NCI-H2171 (cell line): Measurements from ENCODE around the gene GCH1.

Experiments used
- DNase-seq: peaks from one replicate; lab custom pipeline; 2025; lab: John Stamatoyannopoulos, UW

Gene GCH1

GRCh38 chr14:54866588-54866987, 36.0 kb downstream of the GCH1 start:
- no peak for DNase-seq

DNA sequence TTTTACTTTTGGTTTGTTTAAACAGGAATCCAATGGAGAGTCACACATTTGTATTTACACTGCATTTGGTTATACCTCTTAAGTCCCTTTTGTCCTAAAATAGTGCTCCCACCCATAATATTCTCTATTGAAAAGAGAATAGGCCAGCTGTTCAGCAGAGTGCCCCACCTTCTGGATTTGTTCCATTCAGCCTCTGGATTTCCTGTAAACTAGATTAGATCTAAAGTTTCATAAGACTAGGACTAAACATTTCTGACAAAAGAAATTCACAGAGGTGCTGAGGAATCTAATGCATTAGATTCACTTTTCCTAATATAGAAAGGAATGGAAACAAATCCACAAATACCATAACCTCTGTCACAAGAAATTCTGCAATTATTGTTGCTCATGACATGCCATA, 38.1 kb downstream of the GCH1 start:
- no peak for DNase-seq

- no peak for DNase-seq
These were observed 44.8 kb downstream of the GCH1 start for GRCh38 chr14:54857830-54858269.

- DNase-seq, result no peak
These were observed 46.5 kb downstream of the GCH1 start for GRCh38 chr14:54856152-54856551.

DNA sequence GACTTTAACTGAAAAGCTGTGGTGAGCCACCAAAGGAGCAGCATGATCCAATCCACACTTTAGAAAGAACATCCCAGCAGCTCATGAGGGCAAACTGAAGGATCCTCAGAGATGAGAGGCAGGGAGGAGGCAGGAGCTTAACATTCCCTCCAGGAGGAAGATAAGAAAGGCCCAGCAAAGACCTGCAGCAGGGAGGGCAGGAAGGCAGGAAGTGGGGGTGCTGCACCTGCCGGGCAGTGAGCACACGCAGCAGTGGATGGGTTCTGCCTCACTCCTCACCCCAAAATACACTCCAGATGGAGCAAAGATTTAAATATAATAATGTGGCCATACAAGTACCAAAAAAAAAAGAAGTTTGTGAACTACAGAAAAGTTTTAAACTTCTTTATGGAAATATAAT, 48.4 kb downstream of the GCH1 start:
- no peak for DNase-seq

- no peak for DNase-seq
These were observed 49.3 kb downstream of the GCH1 start for GRCh38 chr14:54853339-54853738.

- DNase-seq, result no peak
These were observed 50.4 kb downstream of the GCH1 start for GRCh38 chr14:54852215-54852614.

DNA sequence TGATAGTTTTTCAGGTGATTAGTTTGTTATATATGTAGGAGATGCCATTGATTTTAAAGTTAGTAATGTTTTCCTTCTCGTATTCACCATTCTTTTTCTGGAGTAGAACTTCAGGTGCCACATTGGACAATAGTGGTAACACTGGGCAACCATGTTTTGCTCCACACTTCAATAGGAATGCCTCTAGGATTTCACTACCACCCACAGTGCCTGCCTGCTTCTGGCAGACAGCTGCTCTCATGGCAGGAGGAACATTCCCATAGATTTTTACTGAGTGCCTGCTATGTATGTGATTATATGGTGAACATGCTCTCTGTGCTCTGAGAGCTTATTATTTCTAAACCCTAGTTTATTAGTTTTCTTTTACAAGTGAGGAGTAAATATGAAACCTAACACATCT, 53.7 kb downstream of the GCH1 start:
- no peak for DNase-seq

GRCh38 chr14:54845641-54846040, 57.0 kb downstream of the GCH1 start:
- DNase-seq, result no peak

GRCh38 chr14:54844479-54844878, 58.1 kb downstream of the GCH1 start:
- no peak for DNase-seq

- DNase-seq, result no peak
These were observed 61.8 kb downstream of the GCH1 start for GRCh38 chr14:54840798-54841197.

- DNase-seq, result no peak
These were observed 62.3 kb downstream of the GCH1 start for GRCh38 chr14:54840336-54840735.

DNA sequence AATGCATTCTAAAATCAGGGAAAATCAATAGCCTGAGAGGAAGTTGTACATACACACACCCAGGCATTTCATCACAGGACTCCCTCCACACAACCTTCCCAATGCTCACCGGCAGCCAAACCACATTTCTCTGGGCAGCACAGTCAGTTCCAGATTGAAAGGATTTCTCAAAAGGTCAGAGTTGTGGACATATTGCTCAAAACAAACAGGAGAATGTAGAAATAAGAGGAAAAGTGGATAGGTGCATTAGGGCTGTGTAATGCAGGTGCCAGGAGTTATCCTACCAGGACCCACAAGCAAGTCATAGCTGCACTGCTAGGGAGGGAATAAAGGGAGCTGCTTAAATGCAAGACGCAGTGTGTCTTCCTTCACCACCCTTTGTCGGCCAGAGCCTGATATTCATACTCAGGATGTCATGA, 62.9 kb downstream of the GCH1 start:
- no peak for DNase-seq

DNA sequence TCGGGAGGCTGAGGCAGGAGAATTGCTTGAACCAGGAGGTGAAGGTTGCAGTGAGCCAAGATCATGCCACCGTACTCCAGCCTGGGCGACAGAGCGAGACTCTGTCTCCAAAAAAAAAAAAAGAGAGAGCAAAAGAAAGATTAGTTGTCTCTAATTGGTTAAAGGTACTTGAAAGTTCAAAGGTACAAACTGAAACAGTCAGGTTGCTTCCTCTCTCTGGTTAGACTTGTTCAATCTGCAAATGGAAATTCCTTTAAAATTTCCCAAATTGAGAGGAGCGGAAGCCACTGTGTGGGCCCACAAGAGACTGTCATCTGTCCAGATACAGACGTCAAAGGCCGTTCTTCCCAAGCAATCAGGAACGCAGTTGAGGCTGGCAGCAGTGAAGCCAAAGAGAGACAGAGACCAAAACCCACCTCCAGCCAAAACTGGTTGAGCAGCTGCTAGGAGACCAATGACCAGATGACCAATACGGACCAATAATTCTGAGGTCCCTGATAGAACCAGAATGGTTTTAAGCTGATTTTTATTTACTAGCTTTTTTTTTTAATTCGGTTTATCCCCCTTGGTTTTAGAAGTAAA, 63.6 kb downstream of the GCH1 start:
- DNase-seq, result no peak

- no peak for DNase-seq
These were observed 65.0 kb downstream of the GCH1 start for GRCh38 chr14:54837508-54838149.

GRCh38 chr14:54836231-54836630, 66.4 kb downstream of the GCH1 start:
- no peak for DNase-seq

DNA sequence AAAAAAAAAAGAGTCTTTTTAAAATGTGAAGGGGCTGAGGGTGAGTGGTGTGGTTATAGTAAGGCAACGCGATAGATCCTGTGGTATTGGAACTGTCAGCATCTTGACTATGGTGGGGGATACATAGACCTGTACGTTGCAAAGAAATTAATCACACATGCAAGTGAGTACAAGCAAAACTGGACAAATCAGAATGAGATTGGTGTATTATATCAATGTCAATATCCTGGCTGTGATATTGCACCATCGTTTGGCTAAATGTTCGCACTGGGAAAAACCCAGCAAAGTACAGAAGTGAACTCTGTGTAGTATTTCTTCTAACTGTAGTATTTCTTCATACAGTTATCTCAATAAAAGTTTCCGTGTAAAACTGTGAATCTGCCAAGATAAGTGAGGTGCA, 67.9 kb downstream of the GCH1 start:
- no peak for DNase-seq

GRCh38 chr14:54834081-54834480, 68.5 kb downstream of the GCH1 start:
- DNase-seq, result no peak

DNA sequence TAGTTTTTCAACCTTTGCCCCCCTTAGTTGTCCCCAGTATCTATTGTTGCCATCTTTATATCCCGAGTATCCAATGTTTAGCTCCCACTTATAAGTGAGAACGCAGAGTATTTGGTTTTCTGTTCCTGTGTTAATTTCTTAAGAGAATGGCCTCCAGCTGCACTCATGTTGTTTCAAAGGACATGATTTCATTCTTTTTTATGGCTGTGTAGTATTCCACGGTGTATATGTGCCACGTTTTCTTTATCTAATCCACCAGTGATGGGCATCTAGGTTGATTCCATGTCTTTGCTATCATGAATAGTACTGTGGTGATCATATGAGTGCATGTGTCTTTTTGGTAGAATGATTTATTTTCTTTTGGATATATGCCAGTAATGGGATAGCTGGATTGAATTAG, 72.0 kb downstream of the GCH1 start:
- DNase-seq, result no peak

DNA sequence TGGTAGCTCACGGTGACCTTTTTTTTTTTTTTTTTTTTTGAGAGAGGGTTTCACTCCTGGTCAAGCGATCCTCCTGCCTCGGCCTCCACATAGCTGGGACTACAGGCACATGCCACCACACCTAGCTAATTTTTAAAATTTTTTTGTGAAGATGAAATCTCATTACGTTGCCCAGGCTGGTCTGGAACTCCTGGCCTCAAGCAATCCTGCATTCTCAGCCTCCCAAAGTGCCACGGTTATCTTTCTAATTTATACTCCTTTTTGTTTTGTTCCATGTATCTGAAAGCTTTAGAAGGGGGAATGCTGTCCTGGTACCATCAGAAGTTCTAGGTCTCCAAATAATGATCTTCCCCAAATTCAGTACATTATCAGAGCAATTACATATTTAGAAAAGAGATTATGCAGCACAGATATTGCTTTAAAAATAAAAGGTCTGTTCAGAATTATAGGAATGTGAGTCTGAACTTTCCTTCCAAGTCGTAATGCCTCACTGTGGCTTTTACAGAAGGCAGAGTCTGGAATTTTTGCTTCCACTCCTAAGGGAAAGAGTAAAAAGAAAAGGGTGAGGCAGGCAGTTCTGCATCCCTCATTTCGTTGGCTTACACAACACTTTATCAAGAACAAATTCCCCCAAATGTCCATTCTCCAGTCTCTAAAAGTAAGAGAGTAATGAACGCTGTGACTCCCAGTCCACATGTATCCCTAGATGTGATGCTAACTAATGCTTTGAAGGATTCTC, 73.0 kb downstream of the GCH1 start:
- no peak for DNase-seq

DNA sequence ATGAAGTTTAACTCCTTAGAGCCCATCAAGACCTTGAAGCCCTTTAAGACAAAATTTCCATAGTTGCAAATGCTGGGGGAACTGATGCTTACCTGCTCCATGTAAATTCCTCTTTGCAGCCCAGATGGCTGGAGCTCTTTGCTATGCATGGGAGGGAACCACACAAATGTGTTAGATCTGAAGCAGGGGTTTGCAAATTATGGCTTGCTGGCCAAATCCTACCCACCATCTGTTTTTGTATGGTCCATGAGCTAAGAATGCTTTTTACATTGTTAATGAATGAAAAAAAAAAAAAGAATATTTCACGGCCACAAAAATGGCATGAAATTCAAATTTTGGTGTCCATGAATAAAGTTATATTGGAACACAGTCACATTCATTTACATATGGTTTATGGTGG, 74.6 kb downstream of the GCH1 start:
- DNase-seq, result no peak

- no peak for DNase-seq
These were observed 78.7 kb downstream of the GCH1 start for GRCh38 chr14:54823757-54824549.

GRCh38 chr14:54822685-54823084, 79.9 kb downstream of the GCH1 start:
- no peak for DNase-seq
